K562 (cell line): ENCODE measurements around the gene APOBEC3A. TPM values are rescaled to one million over a fixed set of nuclear protein-coding genes. Genes with fewer than 3 reads are reported as not detected.

Experiments used
- ARNT ChIP-seq, 2 experiments: fragments of 450-650 bp; IDR thresholded peaks; 2 replicates each; pipeline ENCODE4 v1.6.1; 2016; ENCODE audit warnings: mild to moderate bottlenecking in 1 of 2
- CC2D1A ChIP-seq: fragments of 450-650 bp; IDR thresholded peaks from 2 replicates; pipeline ENCODE4 v1.6.1; 2017; ENCODE audit warnings: mild to moderate bottlenecking
- DDX20 ChIP-seq: fragments of 450-650 bp; IDR thresholded peaks from 2 replicates; pipeline ENCODE4 v1.6.1; 2016; ENCODE audit warnings: missing genetic modification characterization, low read depth, mild to moderate bottlenecking, missing compliant biosample characterization, moderate library complexity
- DIDO1 ChIP-seq: fragments of 450-650 bp; IDR thresholded peaks from 2 replicates; pipeline ENCODE4 v1.6.1; 2016; ENCODE audit warnings: low read depth, missing biosample characterization, missing genetic modification characterization
- E2F4 ChIP-seq: sonication (generic); formaldehyde crosslinking; IDR thresholded peaks from 2 replicates; pipeline ENCODE4 v1.8.0; 2022; ENCODE audit warnings: mild to moderate bottlenecking, low read depth, missing genetic modification reagents
- FOXP1 ChIP-seq: sonication (generic); formaldehyde crosslinking; IDR thresholded peaks from 2 replicates; pipeline ENCODE4 v1.8.0; 2022; ENCODE audit warnings: mild to moderate bottlenecking, missing genetic modification reagents
- NR3C1 ChIP-seq: sonication (generic); formaldehyde crosslinking; IDR thresholded peaks from 2 replicates; pipeline ENCODE4 v1.8.1; 2022; ENCODE audit warnings: missing genetic modification reagents
- PHF8 ChIP-seq: fragments of 200-600 bp; sonication (generic); IDR thresholded peaks from 2 replicates; pipeline ENCODE4 v1.6.1; 2012; ENCODE audit warnings: mixed run types, mild to moderate bottlenecking, inconsistent platforms, low read length, moderate library complexity, borderline replicate concordance
- POLR2G ChIP-seq: fragments of 200-400 bp; formaldehyde crosslinking; IDR thresholded peaks from 2 replicates; pipeline ENCODE4 v1.6.1; 2017; ENCODE audit warnings: low read depth, mild to moderate bottlenecking, antibody characterized with exemption, low read length, moderate library complexity
- SNAPC5 ChIP-seq: fragments of 250-450 bp; sonication (Bioruptor Pico); IDR thresholded peaks from 2 replicates; pipeline ENCODE4 v1.8.0; 2021; ENCODE audit warnings: moderate library complexity, mild to moderate bottlenecking, inconsistent platforms
- TCF15 ChIP-seq: fragments of 250-450 bp; sonication (Bioruptor Pico); IDR thresholded peaks from 2 replicates; pipeline ENCODE4 v1.8.0; 2022; ENCODE audit warnings: moderate library complexity, mild to moderate bottlenecking, inconsistent platforms
- TSC22D4 ChIP-seq: fragments of 450-650 bp; IDR thresholded peaks from 2 replicates; pipeline ENCODE4 v1.6.1; 2016; ENCODE audit warnings: missing genetic modification characterization, missing biosample characterization, control low read depth
- ZBTB1 ChIP-seq: sonication (generic); formaldehyde crosslinking; IDR thresholded peaks from 2 replicates; pipeline ENCODE4 v1.8.1; 2023; ENCODE audit warnings: missing genetic modification reagents, low read depth, mild to moderate bottlenecking, borderline replicate concordance
- ZBTB7A ChIP-seq: IDR thresholded peaks from 2 replicates; pipeline ENCODE4 v1.6.1; 2011; ENCODE audit warnings: low read depth, mild to moderate bottlenecking, low read length, moderate library complexity, borderline replicate concordance; ENCODE audit not compliant: control insufficient read depth
- ZNF12 ChIP-seq: sonication (generic); formaldehyde crosslinking; IDR thresholded peaks from 2 replicates; pipeline ENCODE4 v1.4.0; 2020; ENCODE audit warnings: mild to moderate bottlenecking, missing genetic modification reagents
- ZNF232 ChIP-seq: sonication (generic); formaldehyde crosslinking; IDR thresholded peaks from 2 replicates; pipeline ENCODE4 v1.8.0; 2022; ENCODE audit warnings: mild to moderate bottlenecking, missing genetic modification reagents
- ZNF316 ChIP-seq: fragments of 450-650 bp; IDR thresholded peaks from 2 replicates; pipeline ENCODE4 v1.6.1; 2016
- ZNF830 ChIP-seq: fragments of 250-450 bp; sonication (Bioruptor Pico); IDR thresholded peaks from 2 replicates; pipeline ENCODE4 v1.5.0; 2021; ENCODE audit warnings: mild to moderate bottlenecking
- ZSCAN29 ChIP-seq: fragments of 450-650 bp; IDR thresholded peaks from 2 replicates; pipeline ENCODE4 v1.6.1; 2017
- polyA plus RNA-seq, 8 experiments: library from polyadenylated mRNA; depleted of rRNA in 4 of 8; stranded (reverse) in 5 of 8; unstranded in 3 of 8; fragments of >200 nt; fragmentation: Nextera tagmentation in 2 of 8; fragmentation: Illumina TruSeq in 1 of 8; extraction: Ambion mirVana in 2 of 8; extraction: Trizol in 1 of 8; gene quantifications; 2 replicates each; pipeline versions ENCODE4 v1.2.1 to v1.2.3, GENCODE V29; 2011 to 2014; ENCODE audit warnings: inconsistent platforms in 1 of 8, missing spikeins in 1 of 8
- total RNA-seq, 7 experiments: library from RNA; depleted of rRNA in 6 of 7; stranded (reverse); fragments of >200 nt in 6 of 7; fragmentation: Illumina TruSeq in 2 of 7; extraction: Trizol in 2 of 7; gene quantifications; 2 replicates each; pipeline versions ENCODE4 v1.2.1 to v1.2.3, GENCODE V29; 2011 to 2021; ENCODE audit warnings: low replicate concordance in 1 of 7
- TF ChIP-seq, protein P1 (sequence below): fragments of 250-450 bp; sonication (Bioruptor Pico); IDR thresholded peaks from 2 replicates; pipeline ENCODE4 v1.5.0; 2022; ENCODE audit warnings: mild to moderate bottlenecking
- TF ChIP-seq, protein P2 (sequence below): fragments of 250-450 bp; sonication (Bioruptor Pico); IDR thresholded peaks from 2 replicates; pipeline ENCODE4 v1.5.0; 2021
- TF ChIP-seq, protein P3 (sequence below): fragments of 200-800 bp; sonication (Bioruptor generic); IDR thresholded peaks from 2 replicates; pipeline ENCODE4 v1.6.1; 2017; ENCODE audit warnings: missing genetic modification characterization, missing compliant biosample characterization
- TF ChIP-seq, protein P4 (sequence below): sonication (generic); formaldehyde crosslinking; IDR thresholded peaks from 2 replicates; pipeline ENCODE4 v1.8.0; 2022; ENCODE audit warnings: mild to moderate bottlenecking, missing genetic modification reagents

Gene APOBEC3A
- total and polyA plus RNA-seq, 9 of the 15 experiments (the other 6 are each of a cell fraction or from before 2014, with no cell fraction given) = 0.04 TPM; not detected in 8

- TF ChIP-seq, protein P1, sequence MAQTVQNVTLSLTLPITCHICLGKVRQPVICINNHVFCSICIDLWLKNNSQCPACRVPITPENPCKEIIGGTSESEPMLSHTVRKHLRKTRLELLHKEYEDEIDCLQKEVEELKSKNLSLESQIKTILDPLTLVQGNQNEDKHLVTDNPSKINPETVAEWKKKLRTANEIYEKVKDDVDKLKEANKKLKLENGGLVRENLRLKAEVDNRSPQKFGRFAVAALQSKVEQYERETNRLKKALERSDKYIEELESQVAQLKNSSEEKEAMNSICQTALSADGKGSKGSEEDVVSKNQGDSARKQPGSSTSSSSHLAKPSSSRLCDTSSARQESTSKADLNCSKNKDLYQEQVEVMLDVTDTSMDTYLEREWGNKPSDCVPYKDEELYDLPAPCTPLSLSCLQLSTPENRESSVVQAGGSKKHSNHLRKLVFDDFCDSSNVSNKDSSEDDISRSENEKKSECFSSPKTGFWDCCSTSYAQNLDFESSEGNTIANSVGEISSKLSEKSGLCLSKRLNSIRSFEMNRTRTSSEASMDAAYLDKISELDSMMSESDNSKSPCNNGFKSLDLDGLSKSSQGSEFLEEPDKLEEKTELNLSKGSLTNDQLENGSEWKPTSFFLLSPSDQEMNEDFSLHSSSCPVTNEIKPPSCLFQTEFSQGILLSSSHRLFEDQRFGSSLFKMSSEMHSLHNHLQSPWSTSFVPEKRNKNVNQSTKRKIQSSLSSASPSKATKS (CRISPR knock-in tag) = no peak
- TF ChIP-seq DIDO1 (no peak), ZBTB1 (CRISPR knock-in tag) (no peak), ARNT (IDR thresholded peaks at IDR 0.05) (peak in 1 of 2 experiments; percentile 33; a peak in 1 of 4 replicates), TCF15 (CRISPR knock-in tag) (no peak), CC2D1A (no peak), NR3C1 (CRISPR knock-in tag) (no peak), ZNF12 (no peak), DDX20 (tag) (no peak), POLR2G (no peak), SNAPC5 (CRISPR knock-in tag) (no peak), E2F4 (CRISPR knock-in tag) (no peak), ZNF316 (peak; percentile 94), ZNF232 (CRISPR knock-in tag) (no peak), PHF8 (no peak), ZNF830 (CRISPR knock-in tag) (no peak), ZBTB7A (no peak), ZSCAN29 (no peak), TSC22D4 (tag) (no peak), FOXP1 (CRISPR knock-in tag) (no peak)
- TF ChIP-seq, protein P2, sequence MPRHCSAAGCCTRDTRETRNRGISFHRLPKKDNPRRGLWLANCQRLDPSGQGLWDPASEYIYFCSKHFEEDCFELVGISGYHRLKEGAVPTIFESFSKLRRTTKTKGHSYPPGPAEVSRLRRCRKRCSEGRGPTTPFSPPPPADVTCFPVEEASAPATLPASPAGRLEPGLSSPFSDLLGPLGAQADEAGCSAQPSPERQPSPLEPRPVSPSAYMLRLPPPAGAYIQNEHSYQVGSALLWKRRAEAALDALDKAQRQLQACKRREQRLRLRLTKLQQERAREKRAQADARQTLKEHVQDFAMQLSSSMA (CRISPR knock-in tag) = no peak
- TF ChIP-seq, protein P3, sequence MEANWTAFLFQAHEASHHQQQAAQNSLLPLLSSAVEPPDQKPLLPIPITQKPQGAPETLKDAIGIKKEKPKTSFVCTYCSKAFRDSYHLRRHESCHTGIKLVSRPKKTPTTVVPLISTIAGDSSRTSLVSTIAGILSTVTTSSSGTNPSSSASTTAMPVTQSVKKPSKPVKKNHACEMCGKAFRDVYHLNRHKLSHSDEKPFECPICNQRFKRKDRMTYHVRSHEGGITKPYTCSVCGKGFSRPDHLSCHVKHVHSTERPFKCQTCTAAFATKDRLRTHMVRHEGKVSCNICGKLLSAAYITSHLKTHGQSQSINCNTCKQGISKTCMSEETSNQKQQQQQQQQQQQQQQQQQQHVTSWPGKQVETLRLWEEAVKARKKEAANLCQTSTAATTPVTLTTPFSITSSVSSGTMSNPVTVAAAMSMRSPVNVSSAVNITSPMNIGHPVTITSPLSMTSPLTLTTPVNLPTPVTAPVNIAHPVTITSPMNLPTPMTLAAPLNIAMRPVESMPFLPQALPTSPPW (CRISPR knock-in tag) = no peak
- TF ChIP-seq, protein P4, sequence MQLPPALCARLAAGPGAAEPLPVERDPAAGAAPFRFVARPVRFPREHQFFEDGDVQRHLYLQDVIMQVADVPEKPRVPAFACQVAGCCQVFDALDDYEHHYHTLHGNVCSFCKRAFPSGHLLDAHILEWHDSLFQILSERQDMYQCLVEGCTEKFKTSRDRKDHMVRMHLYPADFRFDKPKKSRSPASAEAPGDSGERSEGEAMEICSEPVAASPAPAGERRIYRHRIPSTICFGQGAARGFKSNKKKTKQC (CRISPR knock-in tag) = no peak
These were observed 26.8 kb downstream of the APOBEC3A start (continued) for GRCh38 chr22:38984224-38984623.
